Mucosa of rectum (tissue), 2 donors: Measurements from ENCODE around the gene ANO1.
A peak's percentile ranks its signal among the peaks of the same experiment; 100 is the strongest.
"Not testable (repeated sequence)": the region's sequence is repeated elsewhere in the genome, so short reads cannot be mapped to it uniquely, and the experiment has no call there.

Source experiments
- H3K27ac ChIP-seq, 2 donors: one replicate each; pipeline ENCODE4 v1.7.0; 2013; ENCODE audit warnings: inconsistent platforms in 2 of 2, low read depth in 2 of 2, low read length in 2 of 2
- H3K27me3 ChIP-seq, 2 donors: one replicate each; pipeline ENCODE4 v1.7.0; 2013; ENCODE audit warnings: low read length in 2 of 2; ENCODE audit not compliant: control insufficient read depth in 2 of 2, insufficient read depth in 2 of 2
- H3K36me3 ChIP-seq, 2 donors: one replicate each; pipeline ENCODE4 v1.7.0; 2013; ENCODE audit warnings: low read length in 2 of 2; ENCODE audit not compliant: control insufficient read depth in 2 of 2, insufficient read depth in 2 of 2
- H3K4me1 ChIP-seq, 2 donors: one replicate each; pipeline ENCODE4 v1.7.0; 2013; ENCODE audit warnings: low read length in 2 of 2, mild to moderate bottlenecking in 1 of 2; ENCODE audit not compliant: control insufficient read depth in 2 of 2, insufficient read depth in 2 of 2
- H3K4me3 ChIP-seq, 2 donors: one replicate each; pipeline ENCODE4 v1.7.0; 2013; ENCODE audit warnings: low read length in 2 of 2
- H3K9ac ChIP-seq, 2 donors: one replicate each; pipeline ENCODE4 v1.7.0; 2013; ENCODE audit warnings: low read length in 2 of 2, low read depth in 1 of 2, mild to moderate bottlenecking in 1 of 2
- H3K9me3 ChIP-seq, 2 donors: one replicate each; pipeline ENCODE4 v1.7.0; 2013; ENCODE audit warnings: low read length in 2 of 2; ENCODE audit not compliant: control insufficient read depth in 2 of 2
- donor health status: healthy.
- donor health status: Normal muscosa, but diverticular disease.

The ANO1 gene

GRCh38 chr11:70035665-70036064, 42.5 kb upstream of the ANO1 start:
- H3K9me3 ChIP-seq, H3K4me3 ChIP-seq, H3K36me3 ChIP-seq, H3K27me3 ChIP-seq, H3K27ac ChIP-seq, H3K9ac ChIP-seq, H3K4me1 ChIP-seq: not testable (repeated sequence)

DNA sequence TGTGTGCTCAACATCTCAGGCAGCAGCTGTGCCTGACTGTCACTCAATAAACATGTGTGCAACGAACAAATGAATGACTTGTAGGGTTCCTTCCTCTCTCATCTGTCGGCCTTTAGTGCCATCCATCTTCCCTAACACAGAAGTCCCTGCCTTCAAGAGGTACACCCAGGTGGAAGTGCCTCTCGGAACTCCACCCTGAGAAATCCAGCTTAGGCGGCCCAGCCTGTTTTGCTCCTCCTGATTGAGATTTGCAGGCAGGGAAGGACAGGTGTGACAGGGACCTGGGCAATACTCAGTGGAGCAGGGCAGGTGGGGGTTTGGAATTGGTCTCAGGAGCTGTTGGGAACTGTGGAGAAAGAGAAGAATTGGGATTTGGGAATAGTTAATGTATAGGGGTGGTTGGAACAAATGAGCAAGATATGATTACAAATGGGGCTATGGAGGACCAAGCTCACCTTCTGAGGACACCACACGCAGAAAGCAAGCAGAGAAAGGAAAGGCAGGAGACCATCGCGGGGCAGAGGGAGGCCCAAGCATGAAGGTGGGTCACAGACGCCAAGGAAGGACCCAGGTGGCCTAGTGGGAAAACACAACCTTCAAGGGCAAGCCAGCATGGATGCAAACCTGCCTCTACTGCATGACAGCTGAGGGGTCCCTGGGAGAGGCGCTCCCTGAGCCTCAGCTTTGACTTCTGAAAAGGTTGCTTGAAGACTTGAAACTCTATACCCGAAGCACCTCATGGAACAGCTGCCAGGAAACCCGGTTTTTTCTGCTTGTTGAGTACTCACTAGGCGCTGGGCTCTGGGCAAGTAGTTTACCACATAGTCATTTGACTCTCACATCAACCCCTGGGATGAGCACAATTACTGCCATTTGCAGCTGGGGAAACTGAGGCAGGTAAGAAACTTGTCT, 40.9 kb upstream of the ANO1 start:
- no peaks in the 10 kb centered on the region for H3K36me3 ChIP-seq
- H3K27ac ChIP-seq, result no peak overlapping the region
- H3K9me3 ChIP-seq, result no peaks in the 10 kb centered on the region
- H3K4me1 ChIP-seq, result no peaks in the 10 kb centered on the region
- H3K27me3 ChIP-seq, result no peaks in the 10 kb centered on the region
- H3K9ac ChIP-seq, result no peak overlapping the region
- H3K4me3 ChIP-seq, result no peak overlapping the region

DNA sequence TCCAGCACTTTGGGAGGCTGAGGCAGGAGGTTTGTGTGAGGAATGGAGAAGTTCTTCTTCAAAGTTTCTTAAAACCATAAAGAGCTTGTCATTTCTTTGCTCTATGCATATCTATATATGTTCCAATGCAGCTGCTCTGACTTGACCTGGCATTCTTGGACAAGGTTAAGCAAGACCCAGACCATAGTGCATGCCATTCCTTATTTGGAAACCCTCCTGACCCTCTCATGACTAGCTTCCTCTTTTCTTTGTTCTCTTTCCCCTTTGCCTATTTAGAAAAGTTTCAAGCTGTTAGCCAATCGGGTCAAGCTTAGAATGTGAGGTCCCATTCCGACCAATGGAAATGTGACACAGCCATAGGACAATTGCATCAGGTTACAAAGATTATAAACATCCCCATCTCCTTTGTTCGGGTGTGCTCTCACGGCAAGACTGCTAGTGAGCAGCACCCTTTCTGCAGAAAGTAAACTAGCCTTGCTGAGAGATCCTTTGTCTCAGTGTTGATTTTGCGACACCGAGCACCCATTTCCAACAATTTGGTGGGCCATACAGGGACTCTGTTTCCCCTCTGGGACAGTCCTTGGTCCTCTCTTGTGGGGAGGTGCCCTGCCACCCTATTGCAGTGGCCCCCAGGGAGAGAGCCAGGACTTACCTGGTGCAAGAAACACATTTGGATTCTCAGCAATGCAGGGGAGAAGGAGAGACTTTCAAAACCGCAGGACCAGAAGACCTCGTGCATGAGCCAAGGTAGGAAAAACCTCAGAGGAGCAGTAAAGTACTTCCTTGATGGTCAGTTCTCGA, 39.9 kb upstream of the ANO1 start:
- Histone ChIP-seq H3K9me3 (peaks cover 2 to 4% of the 10 kb centered on the region in 2 donors), H3K27me3 (no peaks in the 10 kb centered on the region), H3K9ac (no peak overlapping the region), H3K36me3 (no peaks in the 10 kb centered on the region), H3K27ac (no peak overlapping the region), H3K4me3 (no peak overlapping the region), H3K4me1 (no peaks in the 10 kb centered on the region)

- peaks cover 2 to 4% of the 10 kb centered on the region in 2 donors for H3K9me3 ChIP-seq
These were observed 37.7 kb upstream of the ANO1 start for GRCh38 chr11:70040452-70040851.

GRCh38 chr11:70040869-70041501, 37.1 kb upstream of the ANO1 start:
- Histone ChIP-seq H3K4me3 (no peak overlapping the region), H3K9me3 (peaks cover 2 to 4% of the 10 kb centered on the region in 2 donors), H3K4me1 (no peaks in the 10 kb centered on the region), H3K27ac (no peak overlapping the region), H3K27me3 (no peaks in the 10 kb centered on the region), H3K36me3 (no peaks in the 10 kb centered on the region), H3K9ac (no peak overlapping the region)

More at GRCh38 chr11:70040452-70040851, 37.7 kb upstream of the ANO1 start:
- no peaks in the 10 kb centered on the region for H3K4me1 ChIP-seq
- H3K4me3 ChIP-seq, result no peak overlapping the region
- no peaks in the 10 kb centered on the region for H3K27me3 ChIP-seq
- no peaks in the 10 kb centered on the region for H3K36me3 ChIP-seq
- H3K9ac ChIP-seq, result no peak overlapping the region
- no peak overlapping the region for H3K27ac ChIP-seq

DNA sequence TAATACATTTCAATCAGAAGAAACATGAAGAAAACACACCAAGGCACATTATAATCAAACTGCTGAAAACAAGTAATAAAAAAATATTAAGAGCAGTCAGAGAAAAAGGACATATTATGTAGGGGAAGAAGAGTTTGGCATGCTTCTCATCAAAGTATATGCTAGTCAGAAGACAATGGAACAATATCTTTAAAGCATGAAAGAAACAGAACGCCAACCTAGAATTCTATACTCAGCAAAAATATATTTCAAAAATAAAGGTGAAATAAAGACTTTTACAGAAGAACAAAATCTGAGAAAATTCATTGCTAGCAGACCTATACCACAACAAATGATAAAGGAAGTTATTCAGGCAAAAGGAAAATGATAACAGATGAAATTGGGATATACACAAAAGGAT, 34.6 kb upstream of the ANO1 start:
- H3K4me1 ChIP-seq, result no peaks in the 10 kb centered on the region
- no peaks in the 10 kb centered on the region for H3K36me3 ChIP-seq
- H3K9ac ChIP-seq, result no peak overlapping the region
- H3K4me3 ChIP-seq, result no peak overlapping the region
- peaks cover 2 to 4% of the 10 kb centered on the region in 2 donors for H3K9me3 ChIP-seq
- no peaks in the 10 kb centered on the region for H3K27me3 ChIP-seq
- H3K27ac ChIP-seq, result no peak overlapping the region

- Histone ChIP-seq H3K27ac (no peak overlapping the region), H3K4me3 (no peak overlapping the region), H3K27me3 (no peaks in the 10 kb centered on the region), H3K9ac (no peak overlapping the region), H3K36me3 (no peaks in the 10 kb centered on the region), H3K9me3 (peaks cover 2 to 4% of the 10 kb centered on the region in 2 donors), H3K4me1 (peaks cover 5 to 15% of the 10 kb centered on the region in 2 donors)
These were observed 32.0 kb upstream of the ANO1 start for GRCh38 chr11:70046089-70046488.

GRCh38 chr11:70048279-70049024, 29.7 kb upstream of the ANO1 start:
- peaks cover 5 to 18% of the 10 kb centered on the region in 2 donors for H3K4me1 ChIP-seq
- peak overlapping the region; percentile 14 to 63 for H3K27ac ChIP-seq
- no peaks in the 10 kb centered on the region for H3K36me3 ChIP-seq
- no peaks in the 10 kb centered on the region for H3K27me3 ChIP-seq
- no peak overlapping the region for H3K4me3 ChIP-seq
- no peaks in the 10 kb centered on the region for H3K9me3 ChIP-seq
- H3K9ac ChIP-seq, result no peak overlapping the region

- no peak overlapping the region for H3K4me3 ChIP-seq
- no peaks in the 10 kb centered on the region for H3K27me3 ChIP-seq
- peaks cover 5 to 18% of the 10 kb centered on the region in 2 donors for H3K4me1 ChIP-seq
- peak overlapping the region; percentile 14 to 63 for H3K27ac ChIP-seq
- no peak overlapping the region for H3K9ac ChIP-seq
- no peaks in the 10 kb centered on the region for H3K36me3 ChIP-seq
- no peaks in the 10 kb centered on the region for H3K9me3 ChIP-seq
These were observed 29.1 kb upstream of the ANO1 start for GRCh38 chr11:70049045-70049444.
